Esophagus mucosa (tissue), 1 donor: Measurements from ENCODE around the gene COX6A1. TPM values are rescaled to one million over a fixed set of nuclear protein-coding genes. Genes with fewer than 3 reads are reported as not detected.

Experiments
- total RNA-seq: library from RNA; stranded (reverse); gene quantifications from one replicate; pipeline ENCODE4 v1.2.4, GENCODE V29; 2023
- donor health status: DM: yes; HTN: yes; CAD: no.

COX6A1 gene
- total RNA-seq, 1 donor from 2014 or later: 514 TPM

Other genes starting within 250 kb of the COX6A1 start
- 65.0 TPM for gene GCN1, start 243.4 kb upstream of the COX6A1 start, total RNA-seq
- 3,286 TPM for gene RPLP0, start 237.0 kb upstream of the COX6A1 start, total RNA-seq
- 23.6 TPM for gene PXN, start 172.4 kb upstream of the COX6A1 start, total RNA-seq
- gene RNU4-2, start 146.2 kb upstream of the COX6A1 start, total RNA-seq: 53,824 TPM
- gene RNU4-1, start 144.9 kb upstream of the COX6A1 start, total RNA-seq: 20,765 TPM
- 0.64 TPM for gene SIRT4, start 135.8 kb upstream of the COX6A1 start, total RNA-seq
- gene PLA2G1B, start 110.3 kb upstream of the COX6A1 start, total RNA-seq: not detected
- 0.28 TPM for gene MSI1, start 68.9 kb upstream of the COX6A1 start, total RNA-seq
- gene TRIAP1, start 8.3 kb downstream of the COX6A1 start, total RNA-seq: 22.4 TPM
- gene GATC, start 8.3 kb downstream of the COX6A1 start, total RNA-seq: 9.8 TPM
- gene SRSF9, start 31.6 kb downstream of the COX6A1 start, total RNA-seq: 139 TPM
- gene DYNLL1, start 58.0 kb downstream of the COX6A1 start, total RNA-seq: 621 TPM
- gene COQ5, start 91.0 kb downstream of the COX6A1 start, total RNA-seq: 23.2 TPM
- gene RNF10, start 96.2 kb downstream of the COX6A1 start, total RNA-seq: 198 TPM
- 26.2 TPM for gene POP5, start 143.3 kb downstream of the COX6A1 start, total RNA-seq
- 0.16 TPM for gene CABP1, start 202.5 kb downstream of the COX6A1 start, total RNA-seq
- 40.1 TPM for gene MLEC, start 249.0 kb downstream of the COX6A1 start, total RNA-seq